ENCODE results near the gene HRH3. TPM values are rescaled to one million over a fixed set of nuclear protein-coding genes. Genes with fewer than 3 reads are reported as not detected.
A peak's percentile ranks its signal among the peaks of the same experiment; 100 is the strongest.

HRH3 gene
- total RNA-seq, 1 donor: not detected

DNA sequence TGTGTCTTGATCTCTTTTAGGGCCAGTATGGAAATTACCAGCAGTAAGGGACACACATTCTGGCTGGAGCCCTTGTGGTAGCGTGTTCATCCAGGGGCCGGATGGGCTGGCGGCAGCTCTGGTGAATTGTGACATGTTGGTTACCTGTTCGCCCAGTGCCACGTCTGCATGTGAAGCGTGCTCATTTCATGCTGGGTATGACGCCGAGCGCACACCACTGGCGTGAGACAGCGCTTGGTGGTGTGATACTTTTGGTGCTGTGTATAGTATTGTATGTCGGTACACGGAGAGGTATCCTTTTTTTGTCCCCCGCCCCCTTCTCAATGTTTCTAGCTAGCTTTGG lies 40.9 kb downstream of the HRH3 start:
- DNase-seq (ENCODE audit: insufficient read length, low spot score, missing footprints): no peak
- Histone ChIP-seq H3K79me2 (ENCODE audit: insufficient read depth, low read length) (peaks cover 16% of the 10 kb centered on the region), H3K27me3 (ENCODE audit: insufficient read depth, low read length) (no peaks in the 10 kb centered on the region), H3K4me3 (ENCODE audit: insufficient read depth, low read length) (no peak overlapping the region), H3K36me3 (ENCODE audit: insufficient read depth, low read length) (peaks cover 22% of the 10 kb centered on the region), H3K4me2 (ENCODE audit: insufficient read depth, low read length) (no peak overlapping the region), H2AFZ (ENCODE audit: low read length) (no peak overlapping the region), H3K4me1 (ENCODE audit: insufficient read depth, low read length) (peaks cover 9% of the 10 kb centered on the region), H4K20me1 (ENCODE audit: insufficient read depth, low read length) (no peaks in the 10 kb centered on the region), H3K27ac (ENCODE audit: low read depth, low read length) (no peak overlapping the region), H3K9me3 (ENCODE audit: low read depth, low read length) (no peaks in the 10 kb centered on the region)
- no peak for TF ChIP-seq CTCF (IDR thresholded peaks at IDR 0.05; ENCODE audit: extremely low read depth, low read depth, low read length)

- no peak for TF ChIP-seq CTCF (IDR thresholded peaks at IDR 0.05; ENCODE audit: extremely low read depth, low read depth, low read length)
- Histone ChIP-seq H3K4me2 (ENCODE audit: insufficient read depth, low read length) (no peak overlapping the region), H4K20me1 (ENCODE audit: insufficient read depth, low read length) (no peaks in the 10 kb centered on the region), H3K9me3 (ENCODE audit: low read depth, low read length) (no peaks in the 10 kb centered on the region), H3K36me3 (ENCODE audit: insufficient read depth, low read length) (peaks cover 27% of the 10 kb centered on the region), H3K27ac (ENCODE audit: low read depth, low read length) (no peak overlapping the region), H3K27me3 (ENCODE audit: insufficient read depth, low read length) (no peaks in the 10 kb centered on the region), H2AFZ (ENCODE audit: low read length) (no peak overlapping the region), H3K4me3 (ENCODE audit: insufficient read depth, low read length) (no peak overlapping the region), H3K4me1 (ENCODE audit: insufficient read depth, low read length) (peaks cover 5% of the 10 kb centered on the region), H3K79me2 (ENCODE audit: insufficient read depth, low read length) (peaks cover 11% of the 10 kb centered on the region)
- DNase-seq (ENCODE audit: insufficient read length, low spot score, missing footprints): peak; percentile 45
Measured at GRCh38 chr20:62178316-62179161, 41.5 kb downstream of the HRH3 start.

DNA sequence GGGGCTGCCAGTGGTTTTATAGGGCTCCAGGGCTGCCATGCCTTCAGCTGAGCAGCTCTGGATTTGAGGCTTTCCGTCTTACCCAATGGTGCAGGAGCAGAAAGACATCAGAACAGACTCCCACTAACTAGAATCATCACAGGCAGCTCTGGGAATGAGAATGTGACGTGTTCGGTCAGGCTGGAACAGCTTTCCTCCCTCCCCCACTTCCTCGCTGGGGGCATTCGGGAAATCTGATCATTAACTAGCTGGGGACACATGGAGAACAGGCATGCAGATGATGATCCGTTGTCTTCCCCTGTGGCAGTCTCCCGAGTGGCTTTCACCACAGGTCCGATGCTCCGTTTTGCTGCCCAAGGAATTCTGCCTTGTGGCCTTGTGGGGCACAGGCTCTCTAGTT lies 42.8 kb downstream of the HRH3 start:
- H3K4me3 ChIP-seq (ENCODE audit: insufficient read depth, low read length): no peak overlapping the region
- peak; percentile 72 for DNase-seq (ENCODE audit: insufficient read length, low spot score, missing footprints)
- H3K79me2 ChIP-seq (ENCODE audit: insufficient read depth, low read length): peaks cover 1% of the 10 kb centered on the region
- peaks cover 5% of the 10 kb centered on the region for H3K4me1 ChIP-seq (ENCODE audit: insufficient read depth, low read length)
- H3K27ac ChIP-seq (ENCODE audit: low read depth, low read length): no peak overlapping the region
- H4K20me1 ChIP-seq (ENCODE audit: insufficient read depth, low read length): no peaks in the 10 kb centered on the region
- no peak overlapping the region for H3K4me2 ChIP-seq (ENCODE audit: insufficient read depth, low read length)
- H3K27me3 ChIP-seq (ENCODE audit: insufficient read depth, low read length): no peaks in the 10 kb centered on the region
- no peaks in the 10 kb centered on the region for H3K9me3 ChIP-seq (ENCODE audit: low read depth, low read length)
- H3K36me3 ChIP-seq (ENCODE audit: insufficient read depth, low read length): peaks cover 27% of the 10 kb centered on the region
- TF ChIP-seq CTCF (IDR thresholded peaks at IDR 0.05; ENCODE audit: extremely low read depth, low read depth, low read length): no peak
- H2AFZ ChIP-seq (ENCODE audit: low read length): no peak overlapping the region

GRCh38 chr20:62176866-62177265 lies 43.2 kb downstream of the HRH3 start:
- peaks cover under 1% of the 10 kb centered on the region for H3K4me1 ChIP-seq (ENCODE audit: insufficient read depth, low read length)
- no peak overlapping the region for H3K4me2 ChIP-seq (ENCODE audit: insufficient read depth, low read length)
- peaks cover 27% of the 10 kb centered on the region for H3K36me3 ChIP-seq (ENCODE audit: insufficient read depth, low read length)
- H4K20me1 ChIP-seq (ENCODE audit: insufficient read depth, low read length): no peaks in the 10 kb centered on the region
- DNase-seq (ENCODE audit: insufficient read length, low spot score, missing footprints): peak; percentile 46
- H3K27me3 ChIP-seq (ENCODE audit: insufficient read depth, low read length): no peaks in the 10 kb centered on the region
- TF ChIP-seq CTCF (IDR thresholded peaks at IDR 0.05; ENCODE audit: extremely low read depth, low read depth, low read length): no peak
- no peak overlapping the region for H2AFZ ChIP-seq (ENCODE audit: low read length)
- H3K27ac ChIP-seq (ENCODE audit: low read depth, low read length): no peak overlapping the region
- no peaks in the 10 kb centered on the region for H3K79me2 ChIP-seq (ENCODE audit: insufficient read depth, low read length)
- H3K9me3 ChIP-seq (ENCODE audit: low read depth, low read length): no peaks in the 10 kb centered on the region
- H3K4me3 ChIP-seq (ENCODE audit: insufficient read depth, low read length): no peak overlapping the region

All from osteoblast (primary cell).